NB4 (cell line): ENCODE results near the gene ATP13A2.

ENCODE experiments used
- DNase-seq: peaks from one replicate; pipeline ENCODE4 v3.0.0; 2010; ENCODE audit warnings: low read depth
- H3K4me3 ChIP-seq: one replicate; pipeline ENCODE4 v1.5.1; 2011; ENCODE audit warnings: mild to moderate bottlenecking, low read depth, low read length, moderate library complexity
- MYC ChIP-seq: IDR thresholded peaks from 2 replicates; pipeline ENCODE4 v1.6.1; 2011; ENCODE audit warnings: low read depth, low read length
- POLR2A ChIP-seq: IDR thresholded peaks from 2 replicates; pipeline ENCODE4 v1.6.1; 2011; ENCODE audit warnings: mild to moderate bottlenecking; ENCODE audit not compliant: insufficient read length; ENCODE audit errors: extremely low read depth
- TF ChIP-seq, protein P1 (sequence below): IDR thresholded peaks from 2 replicates; pipeline ENCODE4 v1.6.1; 2011; ENCODE audit warnings: low read depth, low read length
- TF ChIP-seq, protein P2 (sequence below): IDR thresholded peaks from one replicate; pipeline ENCODE4 v1.5.1; 2012; ENCODE audit warnings: low read depth, low read length

ATP13A2 gene

GRCh38 chr1:17005365-17005740 is 6.4 kb downstream of the ATP13A2 start:
- H3K4me3 ChIP-seq, result no peak overlapping the region
- TF ChIP-seq MYC (no peak), POLR2A (no peak)
- TF ChIP-seq, protein P1, sequence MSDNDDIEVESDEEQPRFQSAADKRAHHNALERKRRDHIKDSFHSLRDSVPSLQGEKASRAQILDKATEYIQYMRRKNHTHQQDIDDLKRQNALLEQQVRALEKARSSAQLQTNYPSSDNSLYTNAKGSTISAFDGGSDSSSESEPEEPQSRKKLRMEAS, result no peak
- TF ChIP-seq, protein P2, sequence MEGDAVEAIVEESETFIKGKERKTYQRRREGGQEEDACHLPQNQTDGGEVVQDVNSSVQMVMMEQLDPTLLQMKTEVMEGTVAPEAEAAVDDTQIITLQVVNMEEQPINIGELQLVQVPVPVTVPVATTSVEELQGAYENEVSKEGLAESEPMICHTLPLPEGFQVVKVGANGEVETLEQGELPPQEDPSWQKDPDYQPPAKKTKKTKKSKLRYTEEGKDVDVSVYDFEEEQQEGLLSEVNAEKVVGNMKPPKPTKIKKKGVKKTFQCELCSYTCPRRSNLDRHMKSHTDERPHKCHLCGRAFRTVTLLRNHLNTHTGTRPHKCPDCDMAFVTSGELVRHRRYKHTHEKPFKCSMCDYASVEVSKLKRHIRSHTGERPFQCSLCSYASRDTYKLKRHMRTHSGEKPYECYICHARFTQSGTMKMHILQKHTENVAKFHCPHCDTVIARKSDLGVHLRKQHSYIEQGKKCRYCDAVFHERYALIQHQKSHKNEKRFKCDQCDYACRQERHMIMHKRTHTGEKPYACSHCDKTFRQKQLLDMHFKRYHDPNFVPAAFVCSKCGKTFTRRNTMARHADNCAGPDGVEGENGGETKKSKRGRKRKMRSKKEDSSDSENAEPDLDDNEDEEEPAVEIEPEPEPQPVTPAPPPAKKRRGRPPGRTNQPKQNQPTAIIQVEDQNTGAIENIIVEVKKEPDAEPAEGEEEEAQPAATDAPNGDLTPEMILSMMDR, result no peak
- no peak for DNase-seq

DNA sequence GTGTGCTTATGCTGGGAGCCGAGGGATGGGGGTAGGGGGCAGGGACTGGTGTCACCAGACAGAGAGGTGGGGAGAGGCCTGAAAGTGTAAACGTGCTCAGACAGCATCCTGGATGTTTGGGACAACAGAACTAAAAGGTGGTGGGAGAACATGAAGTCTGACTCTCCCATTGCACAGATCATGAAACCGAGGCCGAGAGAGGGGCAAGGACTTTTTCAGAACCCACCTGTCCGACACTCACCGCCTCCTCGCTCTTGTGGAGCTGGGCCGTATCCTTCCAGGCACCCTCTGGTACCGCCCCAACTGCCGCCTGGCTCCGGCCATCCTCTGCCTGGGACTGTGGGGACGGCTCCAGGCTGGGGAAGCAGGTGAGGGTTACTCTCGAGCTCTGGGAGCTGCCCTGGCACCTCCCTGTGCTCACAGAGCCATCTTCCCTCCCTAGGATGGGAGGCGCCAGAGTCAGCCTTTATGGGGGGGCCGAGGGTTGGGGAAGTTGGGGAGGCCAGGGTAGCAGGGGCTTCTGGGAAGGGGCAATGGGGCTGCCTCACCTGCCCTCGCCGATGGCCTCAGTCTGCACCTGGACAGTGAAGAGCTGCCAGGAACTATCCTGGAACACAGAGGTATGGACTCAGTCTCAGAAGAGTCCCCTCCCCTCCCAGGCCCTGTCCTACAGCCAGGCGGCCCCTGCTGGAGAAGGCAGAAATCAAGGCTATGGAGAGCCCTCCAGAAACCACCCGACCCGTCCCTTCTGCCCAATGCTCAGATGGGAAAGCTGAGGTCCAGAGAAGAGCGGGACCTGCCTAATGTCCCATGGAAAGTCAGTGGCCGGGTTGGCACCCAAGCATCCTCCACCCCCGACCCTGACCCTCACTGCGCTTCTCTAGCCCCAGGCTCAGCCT is 7.0 kb downstream of the ATP13A2 start:
- TF ChIP-seq, protein P2, result no peak
- TF ChIP-seq MYC (no peak), POLR2A (no peak)
- TF ChIP-seq, protein P1, result no peak
- H3K4me3 ChIP-seq, result no peak overlapping the region
- no peak for DNase-seq

GRCh38 chr1:17002524-17002902 is 9.2 kb downstream of the ATP13A2 start:
- TF ChIP-seq POLR2A, result no peak
- TF ChIP-seq, protein P1, result no peak
- no peak for TF ChIP-seq MYC
- TF ChIP-seq, protein P2, result no peak
- H3K4me3 ChIP-seq, result no peak overlapping the region
- DNase-seq, result no peak

DNA sequence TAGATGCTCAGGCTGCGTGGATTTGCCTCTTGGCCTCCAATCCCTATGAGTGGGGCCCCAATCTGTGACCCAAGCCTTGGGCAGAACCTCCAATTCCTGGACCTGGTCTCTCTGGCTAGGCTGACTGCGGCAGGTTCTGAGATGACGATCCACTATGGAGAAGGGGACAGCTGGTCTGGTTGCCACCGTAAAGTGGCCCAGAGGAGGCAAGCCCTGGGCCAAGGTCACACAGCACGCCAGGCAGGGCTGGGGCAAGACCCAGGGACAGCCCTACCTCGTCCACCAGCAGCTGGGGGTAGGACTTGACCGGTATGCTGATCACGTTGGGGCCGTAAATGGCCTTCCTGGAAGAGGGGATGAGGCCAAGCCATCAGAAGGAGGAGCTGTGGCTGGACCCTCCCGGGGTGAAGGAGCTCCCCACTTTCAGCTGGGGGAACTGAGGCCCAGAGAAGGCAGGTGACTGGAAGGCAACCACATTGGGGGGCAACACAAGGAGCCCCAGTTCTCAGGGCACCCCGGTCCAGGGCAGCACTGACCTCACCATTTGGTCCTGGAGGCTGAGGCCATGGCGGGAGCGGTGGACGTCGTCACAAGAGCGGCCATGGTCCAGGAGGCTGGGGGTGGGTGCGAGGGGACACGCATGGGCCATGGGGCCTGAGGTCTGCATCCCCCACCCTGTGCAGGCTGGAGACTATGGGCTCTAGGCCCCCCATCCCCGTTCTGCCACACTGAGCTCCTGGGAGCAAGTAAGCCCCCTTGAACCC is 9.8 kb downstream of the ATP13A2 start:
- TF ChIP-seq POLR2A, result no peak
- no peak for TF ChIP-seq MYC
- TF ChIP-seq, protein P2, result no peak
- TF ChIP-seq, protein P1, result no peak
- no peak for DNase-seq
- no peak overlapping the region for H3K4me3 ChIP-seq

GRCh38 chr1:16999863-17000262 is 11.9 kb downstream of the ATP13A2 start:
- no peak for TF ChIP-seq POLR2A
- TF ChIP-seq, protein P2, result peak; percentile 4

More at GRCh38 chr1:16999863-17000262, 11.9 kb downstream of the ATP13A2 start:
- no peak overlapping the region for H3K4me3 ChIP-seq
- DNase-seq, result no peak
